Fibroblast of lung (primary cell): ENCODE measurements around the gene LRP10. TPM values are rescaled to one million over a fixed set of nuclear protein-coding genes. Genes with fewer than 3 reads are reported as not detected.

ENCODE experiments used
- DNase-seq, 2 donors: peaks; one replicate each; pipeline versions ENCODE4 v3.0.0 to v3.0.0-alpha.2; 2010; ENCODE audit warnings: low read depth in 2 of 2
- H2AFZ ChIP-seq: 2 replicates; pipeline ENCODE4 v1.5.1; 2012; ENCODE audit warnings: low read length, control low read depth, inconsistent platforms
- H3K27ac ChIP-seq: 2 replicates; pipeline ENCODE4 v1.5.1; 2011; ENCODE audit warnings: low read length, control low read depth; ENCODE audit not compliant: insufficient read depth
- H3K27me3 ChIP-seq: 2 replicates; pipeline ENCODE4 v1.5.1; 2011; ENCODE audit warnings: mild to moderate bottlenecking, low read length; ENCODE audit not compliant: control insufficient read depth, insufficient read depth
- H3K36me3 ChIP-seq: 2 replicates; pipeline ENCODE4 v1.5.1; 2011; ENCODE audit warnings: low read length; ENCODE audit not compliant: control insufficient read depth, insufficient read depth
- H3K4me1 ChIP-seq: 2 replicates; pipeline ENCODE4 v1.5.1; 2011; ENCODE audit warnings: low read length; ENCODE audit not compliant: control insufficient read depth, insufficient read depth; ENCODE audit errors: extremely low read depth
- H3K4me2 ChIP-seq: 2 replicates; pipeline ENCODE4 v1.5.1; 2011; ENCODE audit warnings: low read length, control low read depth; ENCODE audit not compliant: insufficient read depth; ENCODE audit errors: extremely low read depth
- H3K4me3 ChIP-seq, 4 experiments: fragments of 200-600 bp in 1 of 4; sonication (generic) in 1 of 4; replicated peaks in 1 of 4; 2 replicates each; pipeline ENCODE4 v1.5.1; 2011 to 2016; ENCODE audit warnings: low read length in 4 of 4, low read depth in 3 of 4, mild to moderate bottlenecking in 3 of 4, control low read depth in 2 of 4, inconsistent platforms in 1 of 4, mixed read lengths in 1 of 4; ENCODE audit not compliant: insufficient read depth in 1 of 4; ENCODE audit errors: control extremely low read depth in 1 of 4
- H3K79me2 ChIP-seq: 2 replicates; pipeline ENCODE4 v1.5.1; 2012; ENCODE audit warnings: mild to moderate bottlenecking, low read length, inconsistent platforms; ENCODE audit not compliant: control insufficient read depth, insufficient read depth
- H3K9ac ChIP-seq: 2 replicates; pipeline ENCODE4 v1.5.1; 2011; ENCODE audit warnings: mild to moderate bottlenecking, low read length, control low read depth; ENCODE audit not compliant: insufficient read depth
- H3K9me3 ChIP-seq: 2 replicates; pipeline ENCODE4 v1.5.1; 2012; ENCODE audit warnings: low read depth, low read length; ENCODE audit not compliant: control insufficient read depth, insufficient read depth
- H4K20me1 ChIP-seq: 2 replicates; pipeline ENCODE4 v1.5.1; 2011; ENCODE audit warnings: low read length; ENCODE audit not compliant: control insufficient read depth, insufficient read depth; ENCODE audit errors: extremely low read depth
- EZH2 ChIP-seq: IDR thresholded peaks from 2 replicates; pipeline ENCODE4 v1.5.1; 2012; ENCODE audit warnings: low read length, control low read depth, mild to moderate bottlenecking; ENCODE audit errors: missing control alignments
- polyA plus RNA-seq, 2 donors: library from polyadenylated mRNA; depleted of rRNA in 1 of 2; stranded (reverse) in 1 of 2; unstranded in 1 of 2; fragments of >200 nt; gene quantifications; 2 replicates each; pipeline ENCODE4 v1.2.1, GENCODE V29; 2011 to 2012; ENCODE audit warnings: missing spikeins in 1 of 2
- total RNA-seq: library from RNA; depleted of rRNA; stranded (reverse); fragments of >200 nt; gene quantifications from 2 replicates; pipeline ENCODE4 v1.2.1, GENCODE V29; 2014
- TF ChIP-seq, protein P1 (sequence below), 2 donors: IDR thresholded peaks in 1 of 2; conservative IDR thresholded peaks in 1 of 2; 1 replicate in 1 of 2; 2 replicates in 1 of 2; pipeline ENCODE4 v1.5.1; 2011 to 2012; ENCODE audit warnings: low read length in 2 of 2, control low read depth in 1 of 2, inconsistent platforms in 1 of 2, low read depth in 1 of 2, mild to moderate bottlenecking in 1 of 2

LRP10 gene
- total and polyA plus RNA-seq, 2 donors (not counting 1 experiment from before 2014, with no cell fraction given), result 95.5 to 130 TPM

DNA sequence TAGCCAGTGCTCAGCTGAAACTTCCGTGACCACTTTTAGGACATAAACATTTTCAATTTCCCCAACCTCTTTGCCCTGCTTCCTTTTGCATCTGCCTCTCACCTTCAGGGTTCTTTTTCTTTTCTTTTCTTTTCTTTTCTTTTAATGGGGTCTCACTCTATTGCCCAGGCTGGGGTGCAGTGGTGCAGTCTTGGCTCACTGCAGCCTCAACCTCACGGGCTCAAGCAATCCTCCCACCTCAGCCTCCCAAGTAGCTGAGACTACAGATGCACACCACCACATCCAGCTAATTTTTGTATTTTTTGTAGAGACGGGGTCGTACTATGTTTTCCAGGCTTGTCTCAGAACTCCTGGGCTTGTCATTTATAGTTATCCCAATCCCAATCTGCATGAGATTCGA, 4.7 kb upstream of the LRP10 start:
- DNase-seq, result no peak
- TF ChIP-seq, protein P1, sequence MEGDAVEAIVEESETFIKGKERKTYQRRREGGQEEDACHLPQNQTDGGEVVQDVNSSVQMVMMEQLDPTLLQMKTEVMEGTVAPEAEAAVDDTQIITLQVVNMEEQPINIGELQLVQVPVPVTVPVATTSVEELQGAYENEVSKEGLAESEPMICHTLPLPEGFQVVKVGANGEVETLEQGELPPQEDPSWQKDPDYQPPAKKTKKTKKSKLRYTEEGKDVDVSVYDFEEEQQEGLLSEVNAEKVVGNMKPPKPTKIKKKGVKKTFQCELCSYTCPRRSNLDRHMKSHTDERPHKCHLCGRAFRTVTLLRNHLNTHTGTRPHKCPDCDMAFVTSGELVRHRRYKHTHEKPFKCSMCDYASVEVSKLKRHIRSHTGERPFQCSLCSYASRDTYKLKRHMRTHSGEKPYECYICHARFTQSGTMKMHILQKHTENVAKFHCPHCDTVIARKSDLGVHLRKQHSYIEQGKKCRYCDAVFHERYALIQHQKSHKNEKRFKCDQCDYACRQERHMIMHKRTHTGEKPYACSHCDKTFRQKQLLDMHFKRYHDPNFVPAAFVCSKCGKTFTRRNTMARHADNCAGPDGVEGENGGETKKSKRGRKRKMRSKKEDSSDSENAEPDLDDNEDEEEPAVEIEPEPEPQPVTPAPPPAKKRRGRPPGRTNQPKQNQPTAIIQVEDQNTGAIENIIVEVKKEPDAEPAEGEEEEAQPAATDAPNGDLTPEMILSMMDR (conservative IDR thresholded peaks at IDR 0.05 in 1 of 2, IDR thresholded peaks at IDR 0.05 in 1 of 2; ENCODE audit: low read depth in 1 of 2, low read length in 2 of 2), result no peak
- TF ChIP-seq EZH2, result no peak
- Histone ChIP-seq H4K20me1 (no peaks in the 10 kb centered on the region), H3K4me1 (peaks cover 4% of the 10 kb centered on the region), H3K79me2 (no peaks in the 10 kb centered on the region), H3K4me2 (no peak overlapping the region), H3K27me3 (no peaks in the 10 kb centered on the region), H3K9ac (no peak overlapping the region), H3K9me3 (no peaks in the 10 kb centered on the region), H3K4me3 (no peak overlapping the region), H2AFZ (no peak overlapping the region), H3K27ac (no peak overlapping the region), H3K36me3 (no peaks in the 10 kb centered on the region)

DNA sequence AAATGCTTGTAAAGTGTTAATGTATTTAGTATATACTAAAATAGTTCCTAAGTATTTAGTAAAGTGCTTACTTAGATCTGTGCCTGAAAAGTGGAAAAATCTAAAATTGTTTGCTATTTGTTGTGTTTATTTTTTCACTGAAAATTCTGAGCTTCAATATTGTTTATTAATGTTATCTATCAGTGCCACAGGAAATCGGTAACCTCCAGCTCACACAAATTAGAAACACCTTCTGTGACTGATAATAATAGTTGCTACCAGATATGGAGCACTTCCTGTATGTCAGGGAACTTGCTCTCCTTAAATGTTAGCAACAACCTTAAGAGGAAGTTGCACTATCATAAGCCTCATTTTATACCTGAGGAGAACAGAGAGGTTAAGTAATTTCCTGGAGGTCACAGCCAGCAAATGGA, 723 bp upstream of the LRP10 start:
- H3K79me2 ChIP-seq, result peaks cover 18% of the 10 kb centered on the region
- no peak for TF ChIP-seq EZH2
- TF ChIP-seq, protein P1 (conservative IDR thresholded peaks at IDR 0.05 in 1 of 2, IDR thresholded peaks at IDR 0.05 in 1 of 2; ENCODE audit: low read depth in 1 of 2, low read length in 2 of 2), result no peak
- no peak overlapping the region for H3K9ac ChIP-seq
- peaks cover 14% of the 10 kb centered on the region for H3K36me3 ChIP-seq
- H2AFZ ChIP-seq, result peak overlapping the region; percentile 81
- H3K4me2 ChIP-seq, result peak overlapping the region; percentile 98
- DNase-seq, result no peak
- no peaks in the 10 kb centered on the region for H4K20me1 ChIP-seq
- H3K9me3 ChIP-seq, result no peaks in the 10 kb centered on the region
- peak overlapping the region; percentile 80 to 96 (median 88) for H3K4me3 ChIP-seq
- H3K27me3 ChIP-seq, result no peaks in the 10 kb centered on the region
- peak overlapping the region; percentile 93 for H3K27ac ChIP-seq
- H3K4me1 ChIP-seq, result peaks cover 4% of the 10 kb centered on the region

DNA sequence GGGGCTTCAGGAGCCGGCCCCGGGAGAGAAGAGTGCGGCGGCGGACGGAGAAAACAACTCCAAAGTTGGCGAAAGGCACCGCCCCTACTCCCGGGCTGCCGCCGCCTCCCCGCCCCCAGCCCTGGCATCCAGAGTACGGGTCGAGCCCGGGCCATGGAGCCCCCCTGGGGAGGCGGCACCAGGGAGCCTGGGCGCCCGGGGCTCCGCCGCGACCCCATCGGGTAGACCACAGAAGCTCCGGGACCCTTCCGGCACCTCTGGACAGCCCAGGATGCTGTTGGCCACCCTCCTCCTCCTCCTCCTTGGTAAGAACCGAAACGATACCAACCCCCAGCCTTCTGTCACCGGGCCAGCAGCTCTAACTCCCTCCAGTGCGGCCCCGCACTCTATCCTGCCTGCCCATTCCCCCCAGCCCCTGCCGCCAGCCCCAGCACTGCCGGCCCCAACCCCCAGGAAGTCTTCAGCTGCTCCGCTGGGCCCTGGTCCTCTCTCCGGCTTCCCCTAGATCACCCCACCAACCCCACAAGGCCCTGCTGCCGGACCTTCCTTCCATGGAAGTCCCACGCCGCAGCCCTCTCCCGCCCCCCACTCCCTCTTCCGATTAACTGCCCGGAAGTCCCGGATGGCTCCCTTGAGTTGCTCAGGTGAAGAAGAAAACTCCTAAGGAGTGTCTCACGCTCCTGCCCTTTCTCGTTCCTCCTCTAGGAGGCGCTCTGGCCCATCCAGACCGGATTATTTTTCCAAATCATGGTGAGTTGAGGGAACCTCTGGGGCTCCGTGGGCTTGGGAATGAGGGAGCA, 693 bp downstream of the LRP10 start:
- Histone ChIP-seq H3K36me3 (peaks cover 28% of the 10 kb centered on the region), H3K27ac (peak overlapping the region; percentile 93), H3K9me3 (no peaks in the 10 kb centered on the region), H4K20me1 (no peaks in the 10 kb centered on the region), H3K4me3 (peak overlapping the region; percentile 80 to 96 (median 88)), H3K27me3 (no peaks in the 10 kb centered on the region), H3K4me1 (peaks cover 4% of the 10 kb centered on the region), H3K9ac (peak overlapping the region; percentile 95), H3K4me2 (peak overlapping the region; percentile 97), H2AFZ (peak overlapping the region; percentile 1), H3K79me2 (peaks cover 18% of the 10 kb centered on the region)
- peak; percentile 82 to 86 for DNase-seq
- TF ChIP-seq EZH2, result no peak
- TF ChIP-seq, protein P1 (conservative IDR thresholded peaks at IDR 0.05 in 1 of 2, IDR thresholded peaks at IDR 0.05 in 1 of 2; ENCODE audit: low read depth in 1 of 2, low read length in 2 of 2), result peak; percentile 91 to 96
